Measurements from ENCODE around the gene POU2F1.

DNA sequence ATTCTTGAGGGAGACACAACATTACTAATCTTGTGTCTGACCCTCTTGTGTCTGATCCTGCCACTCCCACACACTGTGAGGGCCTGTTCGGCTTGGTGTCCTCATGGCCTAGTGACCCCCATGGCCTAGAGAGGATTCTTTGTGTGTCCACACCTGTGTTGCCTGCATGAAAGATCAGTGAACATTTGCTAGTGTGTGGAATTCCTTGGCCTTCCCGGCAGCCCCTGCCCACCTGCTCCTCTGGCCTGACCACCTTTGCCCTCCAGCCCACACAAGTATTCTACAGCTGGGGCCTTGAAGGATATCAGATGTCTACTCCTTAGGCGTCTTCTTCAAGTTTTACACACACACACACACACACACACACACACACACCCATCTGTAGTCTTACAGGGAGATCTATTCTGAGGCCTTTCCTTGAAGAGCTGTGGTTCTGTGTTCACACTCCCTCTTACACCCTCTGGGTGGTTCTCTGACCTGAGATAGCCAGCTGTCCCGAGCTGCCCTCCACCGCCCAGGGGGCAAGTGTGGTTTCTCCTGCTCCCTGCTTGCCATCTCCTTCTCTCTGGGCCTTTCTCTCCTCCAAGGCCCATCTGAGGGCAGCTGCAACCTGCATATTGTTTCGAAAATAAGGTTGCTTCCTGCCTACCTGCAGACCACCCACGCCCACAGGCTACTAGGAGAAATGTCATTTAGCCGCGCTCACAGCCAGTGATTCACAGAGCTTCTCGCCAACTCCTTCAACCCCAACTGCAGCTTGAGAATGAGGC lies 252.3 kb downstream of the POU2F1 start:
- TF ChIP-seq POLR2A (IDR thresholded peaks at IDR 0.05) (no peak), POLR2AphosphoS5 (IDR thresholded peaks at IDR 0.05) (no peak), EP300 (IDR thresholded peaks at IDR 0.05) (no peak)
- TF ChIP-seq, protein P1, sequence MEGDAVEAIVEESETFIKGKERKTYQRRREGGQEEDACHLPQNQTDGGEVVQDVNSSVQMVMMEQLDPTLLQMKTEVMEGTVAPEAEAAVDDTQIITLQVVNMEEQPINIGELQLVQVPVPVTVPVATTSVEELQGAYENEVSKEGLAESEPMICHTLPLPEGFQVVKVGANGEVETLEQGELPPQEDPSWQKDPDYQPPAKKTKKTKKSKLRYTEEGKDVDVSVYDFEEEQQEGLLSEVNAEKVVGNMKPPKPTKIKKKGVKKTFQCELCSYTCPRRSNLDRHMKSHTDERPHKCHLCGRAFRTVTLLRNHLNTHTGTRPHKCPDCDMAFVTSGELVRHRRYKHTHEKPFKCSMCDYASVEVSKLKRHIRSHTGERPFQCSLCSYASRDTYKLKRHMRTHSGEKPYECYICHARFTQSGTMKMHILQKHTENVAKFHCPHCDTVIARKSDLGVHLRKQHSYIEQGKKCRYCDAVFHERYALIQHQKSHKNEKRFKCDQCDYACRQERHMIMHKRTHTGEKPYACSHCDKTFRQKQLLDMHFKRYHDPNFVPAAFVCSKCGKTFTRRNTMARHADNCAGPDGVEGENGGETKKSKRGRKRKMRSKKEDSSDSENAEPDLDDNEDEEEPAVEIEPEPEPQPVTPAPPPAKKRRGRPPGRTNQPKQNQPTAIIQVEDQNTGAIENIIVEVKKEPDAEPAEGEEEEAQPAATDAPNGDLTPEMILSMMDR (IDR thresholded peaks at IDR 0.05) = no peak

Data from sigmoid colon (tissue), 4 donors.